GM21515 (cell line): ENCODE results near the gene ERC1.
"Not testable (repeated sequence)": the region's sequence is repeated elsewhere in the genome, so short reads cannot be mapped to it uniquely, and the experiment has no call there.

Experiments used
- ATAC-seq: cut with Tn5 transposase; IDR thresholded peaks from one replicate; pipeline ENCODE4 v1.9.1; 2021; ENCODE audit not compliant: unreplicated experiment

ERC1 gene

DNA sequence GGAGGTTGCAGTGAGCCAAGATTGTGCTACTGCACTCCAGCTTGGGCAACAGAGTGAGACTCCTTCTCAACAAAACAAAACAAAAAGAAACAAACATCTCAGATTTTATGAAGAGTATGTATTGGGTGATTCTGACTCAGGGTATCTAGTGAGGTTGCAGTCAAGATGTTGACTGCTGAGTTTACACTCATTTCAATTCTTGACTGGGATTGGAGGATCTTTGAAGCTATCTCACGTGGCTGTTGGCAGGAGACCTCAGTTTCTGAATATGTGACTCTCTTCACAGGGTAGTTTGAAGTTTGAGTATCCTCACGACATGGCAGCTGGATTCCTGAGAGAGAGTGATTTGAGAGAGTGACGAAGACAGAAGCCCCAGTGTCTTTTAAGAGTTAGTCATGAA, 29.4 kb downstream of the ERC1 start:
- no peak for ATAC-seq

DNA sequence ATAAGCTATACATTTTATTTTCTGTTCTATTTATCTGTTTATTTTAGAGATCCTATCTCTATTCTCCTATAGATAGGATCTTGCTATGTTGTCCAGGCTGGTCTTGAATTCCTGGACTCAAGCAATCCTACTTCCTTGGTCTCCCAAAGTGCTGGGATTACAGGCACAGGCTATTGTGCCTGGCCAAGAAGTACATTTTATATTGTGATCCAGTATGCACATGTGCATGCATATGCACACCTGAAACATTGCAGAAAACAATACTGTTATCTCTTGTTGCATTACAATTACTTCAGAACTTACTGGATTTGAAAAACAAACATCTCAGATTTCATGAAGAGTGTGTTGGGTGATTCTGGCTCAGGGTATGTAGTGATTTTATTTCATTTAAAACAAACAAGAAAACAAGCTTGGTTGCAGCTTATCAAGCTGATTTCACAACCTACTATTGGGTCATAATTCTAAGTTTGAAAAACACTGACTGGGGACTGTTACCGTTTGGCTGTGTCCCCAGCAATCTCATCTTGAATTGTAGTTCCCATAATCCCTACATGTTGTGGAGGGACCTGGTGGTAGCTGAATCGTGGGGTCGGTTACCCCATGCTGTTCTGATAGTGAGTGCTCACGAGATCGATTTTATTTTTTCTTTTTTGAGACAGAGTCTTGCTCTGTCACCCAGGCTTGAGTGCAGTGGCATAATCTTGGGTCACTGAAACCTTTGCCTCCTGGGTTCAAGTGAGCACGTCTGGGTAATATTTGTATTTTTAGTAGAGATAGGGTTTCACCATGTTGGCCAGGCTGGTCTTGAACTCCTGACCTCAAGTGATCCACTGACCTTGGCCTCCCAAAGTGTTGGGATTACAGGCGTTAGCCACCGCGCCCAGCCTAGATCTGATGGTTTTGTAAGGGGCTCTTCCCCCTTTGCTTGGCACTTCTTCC, 31.3 kb downstream of the ERC1 start:
- ATAC-seq = no peak

DNA sequence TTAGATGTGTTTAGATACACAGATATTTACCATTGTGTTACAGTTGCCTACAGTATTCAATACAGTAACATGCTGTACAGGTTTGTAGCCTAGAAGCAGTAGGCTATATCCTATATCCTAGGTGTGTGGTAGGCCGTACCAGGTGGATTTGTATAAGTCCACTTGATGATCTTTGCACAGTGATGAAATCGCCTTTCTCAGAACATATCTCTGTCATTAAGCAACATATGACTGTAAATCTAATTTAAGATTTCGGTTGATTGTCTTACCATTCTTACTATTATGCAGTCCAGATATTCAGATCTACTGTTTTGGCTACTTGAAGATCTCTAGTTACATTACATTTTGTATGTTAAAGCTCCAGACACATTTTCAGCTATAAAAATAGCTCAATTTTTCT, 39.8 kb downstream of the ERC1 start:
- no peak for ATAC-seq

DNA sequence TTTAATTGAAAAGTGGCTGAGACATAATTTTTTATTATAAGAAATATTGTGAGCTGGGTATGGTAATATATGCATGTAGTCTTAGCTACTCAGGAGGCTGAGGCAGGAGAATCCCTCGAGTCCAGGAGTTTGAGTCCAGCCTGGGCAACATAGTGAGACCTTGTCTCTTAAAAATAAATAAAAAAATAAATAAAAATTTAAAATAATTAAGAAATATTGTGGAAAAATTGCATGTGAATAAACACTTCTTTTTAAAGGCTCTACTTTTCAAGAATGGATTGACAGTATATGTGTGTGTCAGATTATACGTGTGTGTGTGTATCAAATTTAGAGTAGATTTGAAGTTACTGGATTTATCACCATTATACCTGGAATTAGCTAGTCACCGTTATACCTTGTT, 43.2 kb downstream of the ERC1 start:
- ATAC-seq = no peak

DNA sequence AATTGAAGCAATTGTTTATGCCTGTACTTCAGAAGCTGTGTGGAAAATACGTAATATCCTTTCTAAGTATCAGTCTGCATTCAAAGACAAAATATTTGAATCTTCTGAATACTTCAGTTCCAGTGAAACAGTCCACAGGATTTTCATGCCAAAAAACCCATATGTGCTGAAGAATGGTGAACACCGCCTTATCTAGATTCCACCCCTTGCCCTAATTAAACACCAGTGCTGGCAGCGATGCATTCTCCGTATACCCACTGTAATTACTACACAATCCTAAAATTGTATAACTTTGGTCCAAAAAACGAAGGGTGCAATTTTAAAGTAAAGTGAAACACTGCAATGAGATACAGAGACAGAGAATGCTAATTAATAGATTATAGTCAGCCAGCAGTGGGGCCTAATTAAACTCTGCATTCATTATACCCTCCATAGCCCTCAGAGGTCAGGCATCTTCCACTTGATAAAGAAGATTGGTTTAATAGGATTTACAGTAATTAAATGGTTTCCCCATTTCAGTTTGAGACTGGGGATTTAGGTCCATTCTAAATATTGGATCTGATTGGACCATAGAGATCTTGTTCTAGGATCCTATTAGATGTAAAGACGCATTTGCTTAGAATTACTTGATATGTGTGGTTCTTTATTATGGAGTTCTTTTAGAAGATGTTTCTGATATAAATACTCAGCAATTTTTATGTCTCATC, 43.9 kb downstream of the ERC1 start:
- ATAC-seq = no peak

DNA sequence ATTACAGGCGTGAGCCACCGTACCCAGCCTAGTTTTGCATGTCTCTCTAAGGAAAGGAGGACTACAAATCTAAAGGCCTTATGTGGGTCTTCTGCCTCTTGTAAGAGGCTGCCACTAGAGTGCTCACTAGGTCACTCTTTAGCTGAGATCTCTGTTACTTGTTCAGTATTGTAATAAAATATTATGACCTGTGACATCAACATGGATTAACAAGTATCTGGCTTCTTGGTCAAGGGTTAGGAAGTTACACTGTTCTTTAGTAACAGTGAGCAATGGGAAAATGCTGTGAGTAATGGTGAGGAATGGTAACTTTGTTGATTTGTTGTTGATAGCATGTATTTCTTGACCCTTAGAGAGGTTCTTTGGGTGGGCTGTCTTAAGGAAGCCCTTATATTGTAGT, 50.5 kb downstream of the ERC1 start:
- ATAC-seq = no peak

DNA sequence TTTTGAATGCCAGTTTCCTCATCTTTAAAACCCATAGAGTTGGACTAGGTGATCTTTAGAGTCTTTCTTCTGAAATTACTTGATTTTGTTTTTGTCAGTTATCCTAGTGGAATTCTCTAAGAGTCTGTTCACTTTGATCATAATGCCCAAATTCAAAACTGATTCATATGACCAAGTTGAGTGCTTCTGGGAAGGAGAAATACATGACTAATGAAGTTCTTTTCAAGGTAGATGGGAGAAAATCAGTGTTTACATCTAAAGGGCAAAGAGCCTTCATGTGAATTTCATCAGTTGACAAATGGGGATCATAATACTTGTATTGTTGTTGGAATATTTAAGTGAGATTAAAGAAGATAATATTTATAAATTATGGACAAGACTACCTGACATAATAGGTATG, 53.2 kb downstream of the ERC1 start:
- no peak for ATAC-seq

DNA sequence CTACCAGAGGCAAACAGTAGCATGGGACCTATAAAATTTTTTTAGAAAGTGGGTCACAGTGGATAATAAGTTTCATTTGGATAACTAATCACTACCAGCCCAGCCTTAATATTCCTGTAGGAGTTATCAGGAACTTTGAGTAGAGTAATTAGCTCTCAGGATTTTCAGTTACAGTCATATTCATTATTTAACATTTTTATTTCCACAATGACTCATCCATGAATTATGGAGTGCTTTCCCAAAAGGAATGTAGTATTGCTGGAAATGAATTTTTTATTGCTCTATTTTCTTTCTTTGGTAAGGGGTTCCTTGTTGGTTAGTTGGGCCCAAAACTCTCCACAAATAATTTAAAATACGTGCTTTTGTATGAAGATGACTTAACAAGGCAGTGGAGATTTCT, 53.7 kb downstream of the ERC1 start:
- no peak for ATAC-seq

DNA sequence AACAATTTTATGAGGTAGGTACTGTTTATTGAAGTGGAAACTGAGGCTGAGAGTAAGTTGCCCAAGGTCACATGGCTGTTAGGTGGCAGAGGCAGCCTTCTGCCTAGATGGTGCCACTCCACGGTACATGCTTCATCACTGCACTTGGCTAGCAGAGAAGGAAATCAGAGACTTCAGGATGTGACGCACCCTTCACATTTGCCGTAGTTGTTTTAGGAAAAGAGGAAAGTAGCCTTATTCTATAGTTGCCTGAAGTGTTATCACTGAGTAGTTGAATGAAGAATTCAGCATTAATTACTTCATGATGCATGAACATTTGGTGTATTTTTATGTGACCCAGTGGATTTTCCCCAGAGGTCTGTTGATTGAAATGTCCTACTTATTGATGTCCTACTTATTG, 55.7 kb downstream of the ERC1 start:
- no peak for ATAC-seq

DNA sequence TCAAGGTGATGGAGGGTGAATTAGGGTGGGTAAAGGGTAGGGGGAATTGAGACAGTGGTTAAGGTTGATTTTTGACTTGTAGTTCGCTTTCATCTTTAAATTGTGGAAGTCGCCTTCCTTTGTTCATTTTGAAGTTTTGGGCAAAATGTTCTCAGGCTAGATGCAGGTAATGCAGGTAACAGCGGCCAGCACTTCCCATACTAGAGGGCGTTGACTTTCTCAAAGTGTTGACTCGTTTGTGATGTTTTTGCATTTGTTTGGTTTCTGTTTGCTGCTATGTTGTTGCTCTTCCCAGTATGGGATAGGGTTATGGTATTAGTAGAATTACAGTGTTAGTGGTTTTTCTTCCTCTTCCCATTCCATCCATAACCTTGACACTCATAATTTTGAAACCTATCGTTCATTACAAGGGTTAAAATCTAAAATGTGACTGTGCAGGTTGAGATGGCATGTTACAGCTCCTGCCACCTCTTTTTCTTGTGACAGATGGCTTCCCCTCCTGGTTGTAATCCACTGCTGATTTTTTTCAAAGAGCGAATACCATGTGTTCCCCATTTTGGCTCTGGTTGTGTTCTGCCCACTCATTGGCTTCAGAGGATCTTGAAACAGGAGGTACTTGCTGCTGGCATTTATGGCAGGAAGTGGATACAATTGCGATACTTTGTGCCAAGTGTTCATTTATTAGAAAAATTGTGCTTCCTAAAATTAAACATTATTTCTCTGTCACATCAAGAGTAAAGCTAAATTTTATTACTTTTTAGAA, 57.1 kb downstream of the ERC1 start:
- no peak for ATAC-seq

DNA sequence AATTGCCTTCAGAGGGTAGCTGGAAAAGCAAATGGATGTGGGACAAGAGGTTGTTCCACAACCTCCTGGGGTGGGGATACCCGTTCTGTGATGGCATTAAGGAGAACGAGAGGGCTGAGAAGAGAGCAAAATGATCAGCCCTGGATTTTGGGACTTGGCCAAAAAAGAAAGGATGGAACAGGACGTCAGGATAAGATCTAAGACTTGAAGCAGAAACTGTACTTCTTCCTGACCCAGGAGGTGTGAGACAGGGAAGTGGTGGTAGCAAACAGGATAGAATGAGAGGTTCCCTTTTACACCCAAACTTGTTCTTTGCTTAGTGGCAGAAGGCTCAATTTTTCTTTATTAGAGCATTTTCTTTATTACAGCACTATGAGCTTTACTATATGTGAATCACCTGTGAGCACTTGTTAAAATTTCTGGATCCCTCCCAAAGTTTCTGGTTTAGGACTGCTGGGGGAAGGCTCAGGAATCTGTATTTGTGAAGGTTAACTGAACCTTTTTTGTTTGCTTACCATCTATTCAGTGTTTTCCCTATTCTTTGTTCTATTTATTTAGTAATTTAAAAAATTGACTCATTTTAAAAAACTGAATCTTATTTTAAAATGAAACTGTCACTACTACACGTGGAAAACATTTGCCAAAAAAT, 59.2 kb downstream of the ERC1 start:
- ATAC-seq = no peak

DNA sequence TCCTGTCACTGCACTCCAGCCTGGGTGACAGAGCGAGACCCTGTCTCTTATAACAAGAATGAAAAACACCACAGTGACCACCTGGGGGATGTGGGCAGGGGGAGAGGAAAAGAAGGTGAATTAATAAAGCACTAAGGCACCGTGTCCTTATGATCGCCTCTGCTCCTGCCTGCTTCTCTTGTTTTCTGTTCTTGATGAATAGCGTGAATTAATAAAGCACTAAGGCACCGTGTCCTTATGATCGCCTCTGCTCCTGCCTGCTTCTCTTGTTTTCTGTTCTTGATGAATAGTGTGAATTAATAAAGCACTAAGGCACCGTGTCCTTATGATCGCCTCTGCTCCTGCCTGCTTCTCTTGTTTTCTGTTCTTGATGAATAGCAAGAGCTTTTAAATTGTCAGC, 60.6 kb downstream of the ERC1 start:
- not testable (repeated sequence) for ATAC-seq

DNA sequence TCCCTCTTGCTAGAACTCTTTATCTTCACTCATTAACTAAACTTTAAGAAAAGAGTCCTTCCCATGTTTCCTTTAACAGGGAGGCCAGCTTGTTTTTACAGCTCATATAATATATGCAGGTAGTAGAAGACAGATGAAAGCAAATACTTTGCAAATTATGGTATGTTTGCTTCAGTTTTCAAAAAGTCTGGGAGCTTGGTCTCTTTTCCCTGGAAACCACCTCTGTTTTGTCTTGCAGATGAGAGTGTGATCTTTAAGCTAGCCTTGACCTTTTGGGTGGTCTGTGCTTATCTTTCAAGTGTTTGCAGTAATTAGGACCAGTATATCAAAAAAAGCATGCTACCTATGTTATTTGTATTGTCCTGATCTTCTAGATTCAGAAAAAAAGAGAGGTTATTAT, 62.7 kb downstream of the ERC1 start:
- no peak for ATAC-seq

DNA sequence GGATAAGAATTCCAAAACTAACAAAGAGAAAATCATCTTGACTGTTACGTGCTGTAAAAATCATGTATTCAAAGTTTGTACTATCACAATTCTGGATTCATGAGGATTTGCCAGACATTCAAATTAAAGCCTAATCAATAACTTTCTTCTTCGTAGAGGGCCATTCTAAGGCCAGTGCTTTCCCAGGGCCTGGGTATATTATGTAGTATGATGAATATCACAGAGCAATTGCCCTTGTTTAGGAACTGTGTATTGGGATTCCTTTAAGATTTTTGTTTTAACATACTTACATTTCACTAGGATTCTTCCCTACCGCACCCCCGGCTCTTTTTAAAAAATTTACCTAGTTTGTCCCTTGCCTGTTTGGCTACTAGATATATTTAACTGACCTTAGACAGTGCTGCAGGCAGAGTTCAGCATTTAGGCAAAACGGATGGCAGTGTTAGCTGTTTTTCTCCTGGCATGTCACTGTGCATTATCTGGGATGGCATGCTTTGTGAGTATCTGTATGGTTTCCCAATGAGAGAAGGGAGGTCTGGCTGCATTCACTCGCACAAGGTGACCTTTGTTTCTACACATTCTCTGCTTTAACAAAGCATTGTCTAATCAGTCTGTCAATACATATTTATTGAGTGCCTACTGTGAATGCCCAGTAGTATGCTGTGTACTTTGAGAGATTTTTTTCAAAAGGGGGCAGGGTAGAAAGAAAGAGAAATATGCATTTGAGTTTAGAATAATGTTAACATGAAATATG, 63.3 kb downstream of the ERC1 start:
- ATAC-seq = no peak

DNA sequence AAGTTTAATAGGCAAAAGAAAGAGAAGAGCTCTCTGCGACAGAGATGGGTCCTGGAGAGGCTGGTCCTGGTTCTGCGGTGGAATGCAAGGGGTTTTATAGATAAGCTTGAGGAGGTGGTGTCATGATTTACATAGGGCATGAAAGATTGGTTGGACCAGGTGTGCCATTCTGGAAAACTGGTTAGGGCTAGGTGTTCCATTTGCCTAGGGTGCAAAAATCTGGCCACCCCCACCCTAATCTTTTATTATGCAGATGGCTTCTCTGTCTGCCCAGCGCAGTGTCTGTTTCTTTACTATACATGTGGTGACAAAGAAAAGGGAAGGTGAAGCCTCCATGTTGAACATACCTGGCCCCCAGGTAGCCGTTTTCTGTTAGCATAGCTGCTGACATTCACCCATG, 65.4 kb downstream of the ERC1 start:
- ATAC-seq = no peak

DNA sequence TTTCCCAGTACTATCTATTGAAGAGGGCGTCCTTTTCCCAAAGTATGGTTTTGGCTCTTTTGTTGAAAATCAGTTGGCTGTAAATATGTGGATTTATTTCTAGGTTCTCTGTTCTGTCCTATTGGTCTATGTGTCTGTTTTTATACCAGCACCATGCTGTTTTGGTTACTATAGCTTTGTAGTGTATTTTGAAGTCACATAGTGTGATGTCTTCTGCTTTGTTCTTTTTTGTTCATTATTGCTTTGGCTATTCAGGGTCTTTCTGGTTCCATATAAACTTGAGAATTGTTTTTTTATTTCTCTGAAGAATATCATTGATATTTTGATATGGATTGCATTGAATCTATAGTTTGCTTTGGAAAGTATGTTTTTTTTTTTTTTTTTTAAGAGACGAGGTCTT, 67.4 kb downstream of the ERC1 start:
- no peak for ATAC-seq

DNA sequence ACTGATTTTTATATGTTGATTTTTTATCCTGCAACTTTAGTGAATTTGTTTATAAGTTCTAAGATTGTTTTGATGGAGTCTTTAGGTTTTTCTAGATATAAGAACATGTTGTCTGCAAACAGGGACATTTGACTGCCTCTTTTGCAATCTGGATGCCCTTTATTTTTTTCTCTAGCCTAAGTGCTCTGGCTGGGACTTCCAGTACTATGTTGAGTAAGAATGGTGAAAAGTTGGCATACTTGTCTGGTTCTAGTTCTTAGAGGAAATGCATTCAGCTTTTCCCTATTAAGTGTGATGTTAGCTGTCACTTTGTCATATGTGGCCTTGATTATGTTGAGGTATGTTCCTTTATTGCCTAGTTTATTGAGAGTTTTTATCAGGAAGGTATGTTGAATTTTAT, 68.1 kb downstream of the ERC1 start:
- ATAC-seq = no peak

DNA sequence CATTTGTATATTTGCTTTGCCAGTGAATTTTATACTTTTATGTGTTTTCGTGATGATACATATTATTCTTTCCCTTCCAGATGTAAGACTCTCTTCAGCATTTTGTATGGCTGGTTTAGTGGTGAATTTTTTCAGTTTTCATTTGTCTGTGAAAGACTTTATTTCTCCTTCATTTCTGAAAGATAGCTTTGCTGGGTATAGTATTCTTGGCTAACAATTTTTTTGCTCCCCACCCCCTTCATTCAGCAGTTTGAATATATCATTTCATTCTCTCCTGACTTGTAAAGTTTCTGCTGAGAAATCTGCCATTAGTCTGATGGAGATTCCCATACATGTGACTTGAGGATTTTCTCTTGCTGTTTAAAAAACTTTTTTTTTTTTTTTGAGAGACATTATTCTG, 72.8 kb downstream of the ERC1 start:
- ATAC-seq = no peak

DNA sequence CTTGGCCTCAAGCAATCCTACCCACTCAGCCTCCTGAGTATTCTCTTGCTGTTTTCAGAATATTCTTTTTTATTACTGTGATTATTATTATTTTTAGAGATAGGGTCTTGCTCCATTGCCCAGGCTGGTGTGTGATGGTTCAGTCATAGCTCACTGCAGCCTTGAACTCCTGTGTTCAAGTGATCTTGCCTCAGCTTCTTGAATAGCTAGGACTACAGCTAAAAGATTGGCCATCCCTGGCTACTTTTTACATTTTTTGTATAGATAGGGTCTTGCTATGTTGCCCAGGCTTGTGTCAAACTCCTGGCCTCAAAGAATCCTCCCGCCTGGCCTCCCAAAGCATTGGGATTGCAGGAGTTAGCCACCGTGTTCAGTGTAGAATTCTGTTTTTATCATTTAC, 73.3 kb downstream of the ERC1 start:
- ATAC-seq = no peak

DNA sequence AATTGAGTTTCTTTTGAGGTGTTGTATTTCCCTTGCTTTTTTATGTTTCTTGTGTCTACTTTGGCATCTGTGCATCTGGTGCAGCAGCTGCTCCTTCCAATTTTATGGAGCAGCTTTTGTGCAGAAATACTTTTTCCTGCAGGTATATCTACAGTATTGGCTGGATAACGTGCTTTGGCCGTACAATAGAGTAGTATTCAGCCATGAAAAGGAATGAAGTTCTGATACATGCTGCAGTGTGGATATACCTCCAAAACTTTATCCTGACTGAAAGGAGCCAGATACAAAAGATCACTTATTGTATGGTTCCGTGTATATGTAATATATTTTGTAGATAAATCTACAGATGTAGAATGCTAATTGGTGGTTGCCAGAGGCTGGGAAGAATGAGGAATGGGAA, 74.6 kb downstream of the ERC1 start:
- no peak for ATAC-seq

DNA sequence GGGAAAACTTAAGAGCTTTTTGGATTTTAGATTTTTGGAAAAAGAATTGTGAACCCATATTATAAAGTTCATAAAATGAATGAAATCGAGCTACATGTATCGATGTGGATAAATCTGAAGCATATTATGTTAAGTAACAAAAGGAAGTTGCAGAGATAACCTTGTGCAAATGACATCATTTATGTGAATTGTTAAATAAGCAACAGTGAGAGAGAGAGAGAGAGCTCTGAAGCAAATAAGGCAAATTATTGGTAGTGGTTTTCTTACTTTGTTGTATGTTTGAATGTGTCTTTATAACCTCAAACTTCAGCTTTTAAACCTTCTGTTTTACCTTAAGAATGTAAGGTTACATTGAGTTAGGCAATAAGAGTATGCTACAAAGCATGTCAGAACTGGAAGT, 78.8 kb downstream of the ERC1 start:
- no peak for ATAC-seq
